GM13977 (cell line): ENCODE data around the gene CPN2.

ENCODE experiments used
- DNase-seq: peaks from one replicate; pipeline ENCODE4 v3.0.0; 2012; ENCODE audit warnings: low spot score
- CTCF ChIP-seq: IDR thresholded peaks from 2 replicates; pipeline ENCODE4 v1.5.1; 2012; ENCODE audit warnings: mild to moderate bottlenecking, control low read depth; ENCODE audit not compliant: insufficient read depth; ENCODE audit errors: extremely low read depth, missing control alignments
- in situ Hi-C: fragments of 300-500 bp; cut with MboI; formaldehyde crosslinking; loops from one replicate; pipeline ENCODE4 v1.12.0; 2022; ENCODE audit warnings: low sequenced_read_pairs, low pct_unique_long_range_greater_than_20kb, mixed read lengths, inconsistent platforms; ENCODE audit not compliant: unreplicated experiment

Gene CPN2

GRCh38 chr3:194383276-194383940 is 32.3 kb upstream of the CPN2 start:
- in situ Hi-C loops, result no loop called here
- DNase-seq, result no peak
- TF ChIP-seq CTCF, result no peak

GRCh38 chr3:194382892-194383223 is 31.7 kb upstream of the CPN2 start:
- TF ChIP-seq CTCF, result no peak
- no peak for DNase-seq
- in situ Hi-C loops, result no loop called here

GRCh38 chr3:194382196-194382891 is 31.2 kb upstream of the CPN2 start:
- no peak for DNase-seq
- TF ChIP-seq CTCF, result no peak
- in situ Hi-C loops, result no loop called here

GRCh38 chr3:194381460-194381875 is 30.3 kb upstream of the CPN2 start:
- in situ Hi-C loops, result no loop called here
- no peak for DNase-seq
- no peak for TF ChIP-seq CTCF

- no peak for TF ChIP-seq CTCF
- in situ Hi-C loops, result no loop called here
- no peak for DNase-seq
Measured at GRCh38 chr3:194380326-194380725, 29.2 kb upstream of the CPN2 start.

GRCh38 chr3:194379651-194380050 is 28.5 kb upstream of the CPN2 start:
- DNase-seq, result no peak
- in situ Hi-C loops, result no loop called here
- TF ChIP-seq CTCF, result no peak
